Right ventricle myocardium inferior (tissue), 1 donor: ENCODE measurements around the gene CMC1. TPM values are rescaled to one million over a fixed set of nuclear protein-coding genes. Genes with fewer than 3 reads are reported as not detected.
A peak's percentile ranks its signal among the peaks of the same experiment; 100 is the strongest.

ENCODE experiments used
- ATAC-seq: fragments of 200-7000 bp; cut with Tn5 transposase; one replicate; pipeline ENCODE4 v1.9.1; 2020; ENCODE audit warnings: mild to moderate bottlenecking, moderate library complexity
- DNase-seq: peaks from one replicate; pipeline ENCODE4 v3.0.0; 2021; ENCODE audit errors: missing footprints
- intact Hi-C: fragments of 100-400 bp; cut with DNase I; formaldehyde crosslinking; loops from one replicate; pipeline ENCODE4 v1.11.0; 2022
- total RNA-seq: library from RNA; stranded (reverse); fragmentation: NEBNext Ultra II Directional; extraction: Animal tissue kit (Norgen Biotek cat#: 25700); gene quantifications from one replicate; pipeline ENCODE4 v1.2.1, GENCODE V29; 2021
- donor health status: DM: no; HTN: yes; CAD: no; lungs with severe emphysema.

The CMC1 gene
- total RNA-seq, 1 donor from 2014 or later, result 35.7 TPM

- ATAC-seq (no peak), DNase-seq (no peak)
- intact Hi-C loops, result no loop called here
Measured at GRCh38 chr3:28343144-28343543, 101.7 kb downstream of the CMC1 start.

- ATAC-seq (no peak), DNase-seq (no peak)
- intact Hi-C loops, result no loop called here
Measured at GRCh38 chr3:28345690-28346089, 104.3 kb downstream of the CMC1 start.

DNA sequence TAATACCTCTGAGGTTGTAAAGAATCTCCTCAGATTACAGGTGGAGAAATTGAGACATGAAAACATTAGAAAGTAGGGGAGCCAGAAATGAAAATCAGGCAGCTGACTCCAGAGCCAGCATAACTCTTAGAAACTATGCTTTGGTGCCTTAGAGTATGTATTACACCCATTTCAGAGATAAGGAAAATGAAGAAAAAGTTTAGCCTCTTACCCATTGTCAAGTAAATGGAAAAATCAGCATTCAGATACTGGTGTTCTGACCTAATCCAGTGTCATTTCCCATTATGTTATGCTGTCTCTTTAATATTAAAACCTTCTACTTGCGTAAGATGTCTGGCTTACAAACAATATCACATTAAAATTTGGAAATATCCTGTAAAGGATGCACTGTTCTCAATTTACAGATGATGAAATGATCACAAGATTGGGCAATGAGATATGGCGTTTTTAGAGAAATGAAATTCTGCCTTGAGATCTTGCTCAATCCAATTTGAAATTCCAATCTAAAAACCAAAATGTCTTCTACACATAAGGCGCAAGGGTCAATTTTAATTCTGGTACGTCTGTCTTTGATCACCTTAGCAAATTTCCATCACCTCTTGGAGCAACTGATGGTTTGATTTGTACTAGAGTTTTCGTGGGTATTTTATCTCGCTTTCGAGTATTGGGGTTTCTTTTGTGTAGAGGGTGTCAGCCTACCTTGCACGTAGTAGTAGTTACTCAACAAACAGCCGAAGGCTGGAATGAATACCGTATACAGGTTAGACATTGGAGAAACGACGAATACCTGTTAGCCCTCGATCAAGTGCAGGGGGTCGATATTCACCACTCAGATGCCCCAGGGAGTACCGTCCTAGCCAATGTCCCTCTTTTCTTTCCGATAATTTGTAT lies 106.2 kb downstream of the CMC1 start:
- intact Hi-C loops, result loop anchor here (2.0 kb wide), 1 partner anchor 107 kb away; the partner anchor contains the start of gene CMC1
- no peak for ATAC-seq
- DNase-seq, result no peak

GRCh38 chr3:28348265-28348628 lies 106.8 kb downstream of the CMC1 start:
- ATAC-seq (peak; percentile 90), DNase-seq (no peak)
- intact Hi-C loops, result loop anchor here (2.0 kb wide), 1 partner anchor 107 kb away; the partner anchor contains the start of gene CMC1

DNA sequence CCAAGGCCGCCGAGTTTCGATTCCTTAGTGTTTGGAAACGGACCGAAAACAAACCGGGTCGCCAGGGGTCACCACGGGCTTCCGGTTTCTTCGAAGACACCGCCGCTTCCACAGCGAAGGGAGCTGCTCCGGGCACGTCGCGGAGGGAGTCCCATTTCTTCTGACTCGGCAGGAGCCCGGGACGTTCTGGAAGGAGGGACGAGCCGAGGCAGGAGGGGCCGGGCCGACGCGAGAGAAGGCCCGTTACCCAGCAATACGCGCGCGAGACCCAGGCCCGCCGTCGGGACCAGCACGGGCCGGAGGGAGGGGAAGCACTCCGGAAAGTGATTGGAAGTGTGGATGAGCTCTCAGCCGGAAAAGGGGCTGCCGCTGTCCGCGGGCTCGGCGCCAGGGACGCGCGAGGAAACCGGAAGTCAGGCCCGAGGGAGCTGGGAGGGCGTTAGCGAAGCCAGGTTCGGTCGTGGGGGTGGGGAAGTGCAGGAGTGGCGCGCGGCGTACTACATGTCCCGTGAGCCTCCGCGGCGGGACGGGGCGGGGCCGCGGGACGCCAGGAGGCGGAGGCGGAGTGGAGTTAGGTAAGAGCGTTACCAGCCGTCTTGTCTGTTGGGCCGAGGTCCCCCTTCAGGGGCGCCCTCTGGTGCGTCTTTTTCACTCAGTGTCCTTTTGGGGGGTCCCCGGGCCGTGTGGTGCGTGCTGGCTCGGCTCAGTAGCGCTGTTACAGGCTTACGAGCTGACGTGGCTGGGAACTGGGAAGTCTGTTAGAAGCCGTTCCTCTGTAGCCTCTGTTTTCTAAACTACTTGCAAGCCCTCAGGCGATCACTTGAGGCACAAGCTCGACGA lies 107.4 kb downstream of the CMC1 start, which contains the start of the genes AZI2 and ZCWPW2:
AZI2 (minus strand) TSS at position 196 of the 840 bp plus-strand sequence. CDS start 8,207 bp downstream, outside the sequence.
ZCWPW2 (plus strand) TSS at position 93 of the 840 bp plus-strand sequence. CDS start 64,348 bp downstream, outside the sequence.
- DNase-seq (peak; percentile 97), ATAC-seq (peak; percentile 97)
- intact Hi-C loops, result loop anchor here (2.0 kb wide), 1 partner anchor 108 kb away; the partner anchor contains the start of gene CMC1

GRCh38 chr3:28349469-28350000 lies 108.1 kb downstream of the CMC1 start:
- DNase-seq (no peak), ATAC-seq (peak; percentile 1)
- intact Hi-C loops, result loop anchor here (2.0 kb wide), 1 partner anchor 109 kb away; the partner anchor contains the start of gene CMC1

Other genes with a start within 250 kb of the CMC1 start
- gene ZCWPW2, start 107.1 kb downstream of the CMC1 start, total RNA-seq, result 2.0 TPM
- 42.6 TPM for gene AZI2, start 107.2 kb downstream of the CMC1 start, total RNA-seq